Right lobe of liver (tissue), 6 donors: ENCODE measurements around the gene TPM1. TPM values are rescaled to one million over a fixed set of nuclear protein-coding genes. Genes with fewer than 3 reads are reported as not detected.
A peak's percentile ranks its signal among the peaks of the same experiment; 100 is the strongest.

Source experiments
- ATAC-seq, 4 donors: fragments of 200-7000 bp; cut with Tn5 transposase; one replicate each; pipeline ENCODE4 v1.9.1; 2020; ENCODE audit warnings: mild to moderate bottlenecking in 4 of 4, moderate library complexity in 4 of 4
- DNase-seq, 3 donors: peaks; one replicate each; pipeline ENCODE4 v3.0.0-alpha.2; 2020
- H3K27ac ChIP-seq, 3 donors: fragments of 200-600 bp; one replicate each; pipeline ENCODE4 v1.8.0; 2022
- H3K27me3 ChIP-seq, 2 donors: fragments of 200-600 bp; one replicate each; pipeline ENCODE4 v1.8.0; 2022
- H3K36me3 ChIP-seq, 4 donors: fragments of 200-600 bp; sonication (generic) in 1 of 4; one replicate each; pipeline versions ENCODE4 v1.5.1 to v1.8.0; 2017 to 2022; ENCODE audit warnings: control low read depth in 1 of 4
- H3K4me1 ChIP-seq, 4 donors: fragments of 200-600 bp; sonication (generic) in 1 of 4; one replicate each; pipeline versions ENCODE4 v1.5.1 to v1.8.0; 2017 to 2022; ENCODE audit warnings: control low read depth in 1 of 4
- H3K4me3 ChIP-seq, 3 donors: fragments of 200-600 bp; one replicate each; pipeline ENCODE4 v1.8.0; 2022
- H3K9me3 ChIP-seq, 4 donors: fragments of 200-600 bp; sonication (generic) in 1 of 4; one replicate each; pipeline versions ENCODE4 v1.5.1 to v1.8.0; 2017 to 2022; ENCODE audit warnings: control low read depth in 1 of 4
- POLR2A ChIP-seq: fragments of 450-650 bp; IDR thresholded peaks from one replicate; pipeline ENCODE4 v1.6.1; 2017; ENCODE audit warnings: antibody characterized with exemption, mild to moderate bottlenecking
- WGBS: methylation state at CpG from one replicate; pipeline ENCODE4 v1.1.6; 2018; ENCODE audit warnings: low coverage, low lambda C conversion rate; ENCODE audit not compliant: insufficient coverage; ENCODE audit errors: missing lambda C conversion rate; 5-methylcytosine and 5-hydroxymethylcytosine counted together
- intact Hi-C, 2 donors: fragments of 100-400 bp; cut with DNase I; formaldehyde crosslinking; loops; one replicate each; pipeline versions ENCODE4 v1.11.2 to v1.14.1; 2022
- total RNA-seq, 6 experiments: library from RNA; depleted of rRNA in 2 of 6; stranded (reverse); fragments of >200 nt in 2 of 6; fragmentation: NEBNext Ultra II Directional in 3 of 6; extraction: Animal tissue kit (Norgen Biotek cat#: 25700) in 3 of 6; gene quantifications; one replicate each; pipeline versions ENCODE4 v1.1.0 to v1.2.4, GENCODE V29; 2016 to 2023
- TF ChIP-seq, protein P1 (sequence below), 4 donors: fragments of 200-600 bp in 3 of 4; fragments of 450-650 bp in 1 of 4; IDR thresholded peaks; one replicate each; pipeline versions ENCODE4 v1.5.1 to v1.8.0; 2016 to 2022; ENCODE audit warnings: antibody characterized with exemption in 4 of 4, mild to moderate bottlenecking in 2 of 4
- donor health status: DM: no; HTN: yes; CAD: no.
- donor health status: DM: no; HTN: no; CAD: no.
- donor health status: DM: no; HTN: no; CAD: no.
- donor health status: DM: no; HTN: yes; CAD: no.
- donor health status: DM: no; HTN: yes; CAD: no.

The TPM1 gene
- total RNA-seq, 6 experiments from 2014 or later, result 44.3 to 180 (median 91.6) TPM

DNA sequence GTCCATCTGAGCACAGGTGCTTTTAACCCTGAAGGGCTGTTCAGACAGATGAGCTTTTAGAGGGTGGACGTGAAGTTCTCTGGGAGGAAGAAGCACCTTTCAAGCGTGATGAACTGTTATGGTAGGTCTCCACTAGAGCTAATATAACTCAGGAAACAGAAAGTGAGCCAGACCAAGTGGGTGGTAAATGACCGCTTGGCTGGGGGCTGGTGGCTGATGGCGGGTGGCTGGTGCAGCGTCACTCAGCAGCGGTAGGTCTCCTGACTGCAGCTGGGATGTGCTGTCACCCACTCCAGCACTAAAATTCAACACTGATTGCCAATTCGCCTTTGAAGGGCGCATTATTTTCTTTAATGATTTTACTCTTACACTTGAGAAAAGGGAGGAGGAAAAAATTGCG, 47.9 kb downstream of the TPM1 start:
- H3K36me3 ChIP-seq, result no peaks in the 10 kb centered on the region
- H3K4me1 ChIP-seq, result peaks cover 0 to 1% (median 0%) of the 10 kb centered on the region in 4 donors
- WGBS, result 88% methylated on average over 3 of the region's 9 CpGs
- no peak overlapping the region for H3K27ac ChIP-seq
- no peak overlapping the region for H3K4me3 ChIP-seq
- ATAC-seq (no peak), DNase-seq (no peak)
- no peak for TF ChIP-seq POLR2A
- TF ChIP-seq, protein P1, sequence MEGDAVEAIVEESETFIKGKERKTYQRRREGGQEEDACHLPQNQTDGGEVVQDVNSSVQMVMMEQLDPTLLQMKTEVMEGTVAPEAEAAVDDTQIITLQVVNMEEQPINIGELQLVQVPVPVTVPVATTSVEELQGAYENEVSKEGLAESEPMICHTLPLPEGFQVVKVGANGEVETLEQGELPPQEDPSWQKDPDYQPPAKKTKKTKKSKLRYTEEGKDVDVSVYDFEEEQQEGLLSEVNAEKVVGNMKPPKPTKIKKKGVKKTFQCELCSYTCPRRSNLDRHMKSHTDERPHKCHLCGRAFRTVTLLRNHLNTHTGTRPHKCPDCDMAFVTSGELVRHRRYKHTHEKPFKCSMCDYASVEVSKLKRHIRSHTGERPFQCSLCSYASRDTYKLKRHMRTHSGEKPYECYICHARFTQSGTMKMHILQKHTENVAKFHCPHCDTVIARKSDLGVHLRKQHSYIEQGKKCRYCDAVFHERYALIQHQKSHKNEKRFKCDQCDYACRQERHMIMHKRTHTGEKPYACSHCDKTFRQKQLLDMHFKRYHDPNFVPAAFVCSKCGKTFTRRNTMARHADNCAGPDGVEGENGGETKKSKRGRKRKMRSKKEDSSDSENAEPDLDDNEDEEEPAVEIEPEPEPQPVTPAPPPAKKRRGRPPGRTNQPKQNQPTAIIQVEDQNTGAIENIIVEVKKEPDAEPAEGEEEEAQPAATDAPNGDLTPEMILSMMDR (IDR thresholded peaks at IDR 0.05), result no peak
- H3K27me3 ChIP-seq, result no peaks in the 10 kb centered on the region
- intact Hi-C loops, result loop anchor here in 1 of 2 donors (10.0 kb wide), 2 partner anchors 46 to 306 kb away; partner anchors contain the start of gene TPM1
- no peaks in the 10 kb centered on the region for H3K9me3 ChIP-seq

DNA sequence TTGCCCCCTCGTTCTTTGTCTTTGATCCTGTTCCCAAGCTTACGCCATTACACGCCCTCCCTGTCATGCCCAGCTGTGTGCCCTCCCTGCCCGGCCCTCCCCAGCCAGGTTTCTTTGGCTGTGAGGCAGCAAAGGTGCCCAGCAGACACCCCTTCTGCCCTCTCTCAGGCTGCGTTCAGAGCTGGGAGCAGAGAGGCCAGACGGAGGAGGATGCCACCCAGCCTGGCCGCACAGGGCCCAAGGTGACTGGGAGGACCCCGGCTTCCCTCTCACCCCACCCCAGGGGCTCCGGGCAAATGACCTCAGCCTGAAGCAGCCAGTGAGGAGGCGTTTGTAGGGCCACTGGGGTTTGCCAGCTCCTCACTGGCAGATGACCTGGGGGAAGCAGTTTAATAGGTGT, 48.3 kb downstream of the TPM1 start:
- DNase-seq, result no peak
- no peak overlapping the region for H3K4me3 ChIP-seq
- ATAC-seq, result no peak
- no peak for TF ChIP-seq POLR2A
- H3K27ac ChIP-seq, result no peak overlapping the region
- no peaks in the 10 kb centered on the region for H3K36me3 ChIP-seq
- no peaks in the 10 kb centered on the region for H3K9me3 ChIP-seq
- H3K27me3 ChIP-seq, result no peaks in the 10 kb centered on the region
- WGBS, result 90% methylated on average over 2 of the region's 10 CpGs
- intact Hi-C loops, result loop anchor here in 1 of 2 donors (10.0 kb wide), 2 partner anchors 46 to 306 kb away; partner anchors contain the start of gene TPM1
- H3K4me1 ChIP-seq, result no peaks in the 10 kb centered on the region

DNA sequence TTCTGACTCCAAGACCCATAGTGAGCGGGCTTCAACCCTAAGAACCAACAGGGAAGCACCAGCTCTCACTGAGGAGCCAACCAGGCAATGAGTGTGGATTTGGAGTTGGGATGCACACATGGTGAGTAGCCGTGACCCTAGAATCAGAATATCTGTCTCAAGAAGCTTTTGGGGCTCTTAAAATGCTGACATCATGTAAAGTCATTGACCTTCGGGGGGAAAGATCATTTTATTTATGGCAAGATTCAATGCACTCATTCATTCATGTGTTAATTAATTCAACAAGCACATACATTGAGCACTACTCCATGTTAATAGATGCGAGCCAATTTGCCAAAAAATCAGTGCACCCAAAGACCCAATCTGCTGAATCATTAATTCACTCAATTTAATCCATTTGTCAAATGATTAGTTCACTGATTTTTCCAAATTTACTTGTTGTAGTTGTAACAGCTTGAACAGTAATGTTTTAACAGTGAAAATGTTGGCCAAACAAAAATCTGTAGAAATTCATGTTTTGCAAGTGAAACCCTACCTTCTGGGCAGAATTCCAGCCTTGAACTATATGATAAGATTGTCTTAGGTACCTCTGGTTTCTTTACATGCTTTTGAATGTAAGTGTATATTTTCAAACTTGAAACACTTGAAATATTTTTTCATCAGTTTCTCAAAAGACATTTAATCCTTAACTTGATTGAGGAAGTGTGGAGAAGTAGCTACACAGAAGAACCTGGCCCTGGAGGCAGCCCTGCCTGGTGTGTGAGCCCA, 49.3 kb downstream of the TPM1 start:
- Histone ChIP-seq H3K4me1 (no peaks in the 10 kb centered on the region), H3K4me3 (no peak overlapping the region), H3K27me3 (no peaks in the 10 kb centered on the region), H3K9me3 (no peaks in the 10 kb centered on the region), H3K36me3 (no peaks in the 10 kb centered on the region), H3K27ac (no peak overlapping the region)
- intact Hi-C loops, result loop anchor here in 1 of 2 donors (10.0 kb wide), 2 partner anchors 47 to 307 kb away; partner anchors contain the start of gene TPM1
- ATAC-seq (no peak), DNase-seq (no peak)
- 81% methylated on average over 3 of the region's 4 CpGs for WGBS
- TF ChIP-seq POLR2A, result no peak
- TF ChIP-seq, protein P1 (IDR thresholded peaks at IDR 0.05), result no peak

DNA sequence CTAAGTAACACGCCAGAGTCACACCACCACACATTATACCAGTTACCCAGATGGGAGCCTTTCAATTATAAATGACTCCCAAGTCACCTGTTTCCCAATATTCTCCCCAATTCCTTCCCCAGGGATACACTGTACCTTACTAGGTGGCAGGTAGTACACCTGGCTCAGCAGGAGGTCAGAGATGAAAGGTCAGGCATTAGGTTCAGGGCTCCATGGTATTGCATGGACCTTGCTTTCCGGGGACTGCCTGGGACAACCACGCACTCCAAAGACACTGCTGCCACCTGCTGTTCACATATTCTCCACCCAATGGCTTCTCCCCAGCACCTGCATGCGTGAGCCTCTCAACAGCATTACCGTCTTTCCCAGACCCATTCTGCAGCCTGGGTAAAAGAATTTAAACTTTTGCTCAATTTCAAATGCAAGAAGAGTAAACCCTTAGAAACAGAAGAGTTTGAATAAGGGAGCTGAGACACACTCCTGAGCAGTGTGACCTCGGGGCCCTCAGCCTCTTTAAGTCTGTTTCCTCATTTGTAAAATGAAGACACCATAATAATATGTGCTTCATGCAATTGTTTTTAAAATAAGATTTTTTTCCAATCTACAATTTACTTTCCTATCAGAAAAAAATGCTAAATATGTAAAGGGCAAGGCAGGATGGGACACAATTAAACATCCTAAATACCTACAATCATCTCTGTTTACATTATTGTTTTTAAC, 51.1 kb downstream of the TPM1 start:
- Histone ChIP-seq H3K27me3 (no peaks in the 10 kb centered on the region), H3K4me3 (no peak overlapping the region), H3K27ac (no peak overlapping the region), H3K4me1 (no peaks in the 10 kb centered on the region), H3K9me3 (no peaks in the 10 kb centered on the region), H3K36me3 (no peaks in the 10 kb centered on the region)
- intact Hi-C loops, result loop anchor here in 1 of 2 donors (10.0 kb wide), 2 partner anchors 49 to 309 kb away; partner anchors contain the start of gene TPM1
- DNase-seq (peak; percentile 76 to 88 (median 85)), ATAC-seq (peak; percentile 99 to 100 (median 100))
- no peak for TF ChIP-seq POLR2A
- TF ChIP-seq, protein P1 (IDR thresholded peaks at IDR 0.05), result peak; percentile 87 to 92 (median 89)
- 19% methylated on average over 6 of the region's 6 CpGs for WGBS

DNA sequence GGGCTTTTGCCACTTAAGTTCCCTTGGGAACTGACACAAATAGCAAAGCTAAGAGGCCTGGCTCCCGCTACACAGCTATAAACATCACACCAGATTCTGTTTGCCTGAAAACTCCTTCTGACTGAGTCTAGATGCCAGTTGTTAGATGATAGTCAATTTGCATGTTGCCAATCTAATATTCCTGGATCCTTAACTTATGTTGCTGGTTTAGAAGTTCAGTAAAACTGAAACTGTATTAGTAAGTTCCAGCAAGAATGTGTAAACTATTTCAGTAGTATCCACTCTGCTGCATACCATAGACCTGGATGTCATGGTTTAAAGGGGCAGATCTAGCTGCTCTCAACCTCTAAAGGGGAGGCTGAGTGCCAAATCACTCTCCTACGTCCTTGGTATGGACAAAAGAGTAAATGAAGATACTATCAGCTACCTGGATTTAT, 52.0 kb downstream of the TPM1 start:
- H3K4me3 ChIP-seq, result no peak overlapping the region
- no peaks in the 10 kb centered on the region for H3K4me1 ChIP-seq
- intact Hi-C loops, result loop anchor here in 1 of 2 donors (10.0 kb wide), 2 partner anchors 50 to 310 kb away; partner anchors contain the start of gene TPM1
- 67% methylated on average over 2 of the region's 2 CpGs for WGBS
- H3K9me3 ChIP-seq, result no peaks in the 10 kb centered on the region
- no peaks in the 10 kb centered on the region for H3K27me3 ChIP-seq
- TF ChIP-seq, protein P1 (IDR thresholded peaks at IDR 0.05), result no peak
- no peak for TF ChIP-seq POLR2A
- no peak overlapping the region for H3K27ac ChIP-seq
- no peaks in the 10 kb centered on the region for H3K36me3 ChIP-seq
- DNase-seq (no peak), ATAC-seq (no peak)
